ENCODE data around the gene CDH2. TPM values are rescaled to one million over a fixed set of nuclear protein-coding genes. Genes with fewer than 3 reads are reported as not detected.

The CDH2 gene
- total RNA-seq (2014; rRNA removed; shearing (Covaris generic)) (36.9 and 42.6 TPM in 2 replicates), polyA plus RNA-seq (2016; fragmentation: Nextera tagmentation; extraction: Ambion mirVana) (14.7 and 15.2 TPM in 2 replicates)
- long read RNA-seq, partial matches to known transcripts = 0 of 1 reads
- long read RNA-seq, other reads (novel, unspliced or antisense) = 1 of 1 reads

GRCh38 chr18:28176948-28177827 lies at the start of gene CDH2:
TSS of gene CDH2 (minus strand) at chr18:28177130. CDS start at chr18:28177022, 108 bp downstream.
- H3K79me2 ChIP-seq (replicated peaks; ENCODE audit: insufficient read depth) = peaks cover 23% of the 10 kb centered on the region
- H4K20me1 ChIP-seq (replicated peaks; ENCODE audit: insufficient read depth) = no peaks in the 10 kb centered on the region
- H3K27me3 ChIP-seq (ENCODE audit: insufficient read depth) = peaks cover 57% of the 10 kb centered on the region
- Mint-ChIP-seq H3K36me3 (ENCODE audit: low read depth) (peaks cover 3% of the 10 kb centered on the region; the same call in 1 of the 3 replicates), H3K27ac (no peak within 1 kb of the TSS), H3K4me3 (peak within 1 kb of the TSS; percentile 93), H3K9me3 (peaks cover 3% of the 10 kb centered on the region; the same call in 1 of the 3 replicates), H3K27me3 (ENCODE audit: insufficient read depth, low read depth, poor library complexity) (peaks cover 30% of the 10 kb centered on the region), H3K4me1 (peaks cover 48% of the 10 kb centered on the region)
- no peaks in the 10 kb centered on the region for H3K36me3 ChIP-seq (ENCODE audit: insufficient read depth)
- DNase-seq (ENCODE audit: low spot score) (peak; percentile 86), ATAC-seq (peak; percentile 35)
- no peaks in the 10 kb centered on the region for H3K9me2 ChIP-seq (ENCODE audit: insufficient read depth)
- no peak within 1 kb of the TSS for H3K27ac ChIP-seq (ENCODE audit: low read depth)
- no peaks in the 10 kb centered on the region for H3F3A ChIP-seq (replicated peaks; ENCODE audit: low read depth)
- H3K4me2 ChIP-seq = peak within 1 kb of the TSS; percentile 90
- H3K4me1 ChIP-seq (ENCODE audit: insufficient read depth) = peaks cover 50% of the 10 kb centered on the region
- peak within 1 kb of the TSS; percentile 49 for H3K4me3 ChIP-seq
- 0 out of 4 replicates have a peak, but pooled peaks of 1 of the 2 experiments have one; percentile 0 for TF ChIP-seq CTCF (conservative IDR thresholded peaks at IDR 0.05; ENCODE audit: low read depth in 2 of 2)
- TF ChIP-seq EZH2phosphoT487 (IDR thresholded peaks at IDR 0.05; ENCODE audit: unreplicated experiment) = no peak
- peak; percentile 47; the same call in 1 of the 2 replicates for TF ChIP-seq CREB1 (CRISPR knock-in tag; IDR thresholded peaks at IDR 0.05; ENCODE audit: low read depth)
- peak within 1 kb of the TSS; percentile 53; the same call in 1 of the 2 replicates for H2AFZ ChIP-seq

- no peaks in the 10 kb centered on the region for H3K9me2 ChIP-seq (ENCODE audit: insufficient read depth)
- H3K27me3 ChIP-seq (ENCODE audit: insufficient read depth) = no peaks in the 10 kb centered on the region
- no peaks in the 10 kb centered on the region for H3K4me1 ChIP-seq (ENCODE audit: insufficient read depth)
- H3K4me3 Mint-ChIP-seq = no peak overlapping the region
- no peak overlapping the region for H3K4me2 ChIP-seq
- no peaks in the 10 kb centered on the region for H3K36me3 ChIP-seq (ENCODE audit: insufficient read depth)
- no peaks in the 10 kb centered on the region for H4K20me1 ChIP-seq (replicated peaks; ENCODE audit: insufficient read depth)
- H3K27ac ChIP-seq (ENCODE audit: low read depth) = no peak overlapping the region
- no peaks in the 10 kb centered on the region for H3K9me3 Mint-ChIP-seq
- no peaks in the 10 kb centered on the region for H3K36me3 Mint-ChIP-seq (ENCODE audit: low read depth)
- H3K79me2 ChIP-seq (replicated peaks; ENCODE audit: insufficient read depth) = no peaks in the 10 kb centered on the region
- H3K27ac Mint-ChIP-seq = no peak overlapping the region
- no peak for ATAC-seq
- DNase-seq (ENCODE audit: low spot score) = no peak
- no peaks in the 10 kb centered on the region for H3K27me3 Mint-ChIP-seq (ENCODE audit: insufficient read depth, low read depth, poor library complexity)
- no peak overlapping the region for H2AFZ ChIP-seq
- no peaks in the 10 kb centered on the region for H3K4me1 Mint-ChIP-seq
- H3K4me3 ChIP-seq = no peak overlapping the region
- no peaks in the 10 kb centered on the region for H3F3A ChIP-seq (replicated peaks; ENCODE audit: low read depth)
- no peak for TF ChIP-seq STAT1 (IDR thresholded peaks at IDR 0.05; ENCODE audit: unreplicated experiment)
- TF ChIP-seq NANOG (IDR thresholded peaks at IDR 0.05; ENCODE audit: borderline replicate concordance) = no peak
- TF ChIP-seq ZNF462 (CRISPR knock-in tag; IDR thresholded peaks at IDR 0.05) = no peak
- TF ChIP-seq JUNB (IDR thresholded peaks at IDR 0.05; ENCODE audit: unreplicated experiment) = no peak
- TF ChIP-seq REST (IDR thresholded peaks at IDR 0.05; ENCODE audit: unreplicated experiment) = no peak
Observed at GRCh38 chr18:28212060-28212459, 35.1 kb upstream of the CDH2 start.
